ENCODE data around the gene INTS6L.

GRCh38 chrX:135556055-135556454, 35.6 kb downstream of the INTS6L start:
- no peak for TF ChIP-seq CTCF (IDR thresholded peaks at IDR 0.05)
- TF ChIP-seq POLR2AphosphoS5 (IDR thresholded peaks at IDR 0.05), result no peak
- TF ChIP-seq POLR2A (IDR thresholded peaks at IDR 0.05), result no peak
